Sigmoid colon (tissue), 4 donors: ENCODE results near the gene PIGN.

ENCODE experiments used
- EP300 ChIP-seq, 4 donors: sonication (generic); formaldehyde crosslinking; IDR thresholded peaks; one replicate each; pipeline ENCODE4 v1.6.1; 2017; ENCODE audit warnings: antibody characterized with exemption in 4 of 4
- POLR2A ChIP-seq, 2 donors: fragments of 450-650 bp; IDR thresholded peaks; one replicate each; pipeline ENCODE4 v1.6.1; 2016; ENCODE audit warnings: antibody characterized with exemption in 2 of 2, mild to moderate bottlenecking in 2 of 2, moderate library complexity in 2 of 2
- POLR2AphosphoS5 ChIP-seq, 4 donors: sonication (generic); formaldehyde crosslinking; IDR thresholded peaks; one replicate each; pipeline ENCODE4 v1.6.1; 2017; ENCODE audit warnings: antibody characterized with exemption in 4 of 4
- TF ChIP-seq, protein P1 (sequence below), 4 experiments: fragments of 450-650 bp in 3 of 4; fragments of 200-600 bp in 1 of 4; IDR thresholded peaks; one replicate each; pipeline ENCODE4 v1.5.1; 2016 to 2019; ENCODE audit warnings: antibody characterized with exemption in 4 of 4, mild to moderate bottlenecking in 3 of 4, moderate library complexity in 2 of 4

DNA sequence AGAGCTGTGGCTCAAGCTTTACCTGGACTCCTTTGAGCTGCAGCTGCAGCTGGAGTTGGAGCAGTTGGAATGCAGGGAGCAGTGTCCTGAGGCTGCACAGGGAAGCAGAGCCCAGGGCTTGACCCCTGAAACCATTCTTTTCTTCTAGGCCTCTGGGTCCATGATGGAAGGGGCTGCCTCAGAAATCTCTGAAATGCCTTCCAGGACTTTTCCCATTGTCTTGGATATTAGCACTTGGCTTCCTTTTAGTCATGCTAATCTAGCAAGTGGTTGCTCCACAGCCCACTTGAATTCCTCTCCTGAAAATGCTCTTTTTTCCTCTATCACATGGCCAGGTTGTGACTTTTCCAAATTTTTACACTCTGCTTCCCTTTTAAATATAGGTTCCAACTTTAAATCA is 185.5 kb downstream of the PIGN start:
- TF ChIP-seq, protein P1, sequence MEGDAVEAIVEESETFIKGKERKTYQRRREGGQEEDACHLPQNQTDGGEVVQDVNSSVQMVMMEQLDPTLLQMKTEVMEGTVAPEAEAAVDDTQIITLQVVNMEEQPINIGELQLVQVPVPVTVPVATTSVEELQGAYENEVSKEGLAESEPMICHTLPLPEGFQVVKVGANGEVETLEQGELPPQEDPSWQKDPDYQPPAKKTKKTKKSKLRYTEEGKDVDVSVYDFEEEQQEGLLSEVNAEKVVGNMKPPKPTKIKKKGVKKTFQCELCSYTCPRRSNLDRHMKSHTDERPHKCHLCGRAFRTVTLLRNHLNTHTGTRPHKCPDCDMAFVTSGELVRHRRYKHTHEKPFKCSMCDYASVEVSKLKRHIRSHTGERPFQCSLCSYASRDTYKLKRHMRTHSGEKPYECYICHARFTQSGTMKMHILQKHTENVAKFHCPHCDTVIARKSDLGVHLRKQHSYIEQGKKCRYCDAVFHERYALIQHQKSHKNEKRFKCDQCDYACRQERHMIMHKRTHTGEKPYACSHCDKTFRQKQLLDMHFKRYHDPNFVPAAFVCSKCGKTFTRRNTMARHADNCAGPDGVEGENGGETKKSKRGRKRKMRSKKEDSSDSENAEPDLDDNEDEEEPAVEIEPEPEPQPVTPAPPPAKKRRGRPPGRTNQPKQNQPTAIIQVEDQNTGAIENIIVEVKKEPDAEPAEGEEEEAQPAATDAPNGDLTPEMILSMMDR (IDR thresholded peaks at IDR 0.05), result no peak
- TF ChIP-seq EP300 (IDR thresholded peaks at IDR 0.05) (no peak), POLR2AphosphoS5 (IDR thresholded peaks at IDR 0.05) (no peak), POLR2A (IDR thresholded peaks at IDR 0.05) (no peak)
